ENCODE data around the gene ARHGEF9.
"Not testable (repeated sequence)": the region's sequence is repeated elsewhere in the genome, so short reads cannot be mapped to it uniquely, and the experiment has no call there.

Gene ARHGEF9

GRCh38 chrX:63784902-63785707 lies at the start of gene ARHGEF9:
ARHGEF9 (minus strand) TSS chrX:63785214; CDS start chrX:63785145, 69 bp downstream.
- Mint-ChIP-seq H3K36me3 (no peaks in the 10 kb centered on the region), H3K27me3 (peaks cover 3% of the 10 kb centered on the region), H3K4me3 (peak within 1 kb of the TSS; percentile 53), H3K4me1 (ENCODE audit: low read depth) (peaks cover 1% of the 10 kb centered on the region), H3K27ac (no peak within 1 kb of the TSS), H3K9me3 (ENCODE audit: low read depth) (no peaks in the 10 kb centered on the region)

- H3K4me1 Mint-ChIP-seq (ENCODE audit: low read depth); H3K36me3 Mint-ChIP-seq; H3K9me3 Mint-ChIP-seq (ENCODE audit: low read depth); H3K27me3 Mint-ChIP-seq; H3K27ac Mint-ChIP-seq; H3K4me3 Mint-ChIP-seq: not testable (repeated sequence)
Observed at GRCh38 chrX:63825446-63825845, 40.4 kb upstream of the ARHGEF9 start.

- Mint-ChIP-seq H3K36me3 (no peaks in the 10 kb centered on the region), H3K27me3 (no peaks in the 10 kb centered on the region), H3K4me1 (ENCODE audit: low read depth) (no peaks in the 10 kb centered on the region), H3K4me3 (no peak overlapping the region), H3K9me3 (ENCODE audit: low read depth) (no peaks in the 10 kb centered on the region), H3K27ac (no peak overlapping the region)
Observed at GRCh38 chrX:63818156-63818555, 33.1 kb upstream of the ARHGEF9 start.

GRCh38 chrX:63817696-63818095 lies 32.7 kb upstream of the ARHGEF9 start:
- Mint-ChIP-seq H3K36me3 (no peaks in the 10 kb centered on the region), H3K27me3 (no peaks in the 10 kb centered on the region), H3K4me3 (no peak overlapping the region), H3K4me1 (ENCODE audit: low read depth) (no peaks in the 10 kb centered on the region), H3K9me3 (ENCODE audit: low read depth) (no peaks in the 10 kb centered on the region), H3K27ac (no peak overlapping the region)

- Mint-ChIP-seq H3K36me3 (no peaks in the 10 kb centered on the region), H3K4me1 (ENCODE audit: low read depth) (no peaks in the 10 kb centered on the region), H3K27me3 (no peaks in the 10 kb centered on the region), H3K27ac (no peak overlapping the region), H3K4me3 (no peak overlapping the region), H3K9me3 (ENCODE audit: low read depth) (no peaks in the 10 kb centered on the region)
Observed at GRCh38 chrX:63812823-63813222, 27.8 kb upstream of the ARHGEF9 start.

- H3K27me3 Mint-ChIP-seq: no peaks in the 10 kb centered on the region
- H3K27ac Mint-ChIP-seq: no peak overlapping the region
- H3K4me1 Mint-ChIP-seq (ENCODE audit: low read depth): no peaks in the 10 kb centered on the region
- H3K36me3 Mint-ChIP-seq: no peaks in the 10 kb centered on the region
- no peak overlapping the region for H3K4me3 Mint-ChIP-seq
- H3K9me3 Mint-ChIP-seq (ENCODE audit: low read depth): no peaks in the 10 kb centered on the region
Observed at GRCh38 chrX:63810746-63811145, 25.7 kb upstream of the ARHGEF9 start.

GRCh38 chrX:63809173-63809572 lies 24.2 kb upstream of the ARHGEF9 start:
- H3K27me3 Mint-ChIP-seq: no peaks in the 10 kb centered on the region
- no peaks in the 10 kb centered on the region for H3K4me1 Mint-ChIP-seq (ENCODE audit: low read depth)
- no peak overlapping the region for H3K4me3 Mint-ChIP-seq
- no peaks in the 10 kb centered on the region for H3K36me3 Mint-ChIP-seq
- no peak overlapping the region for H3K27ac Mint-ChIP-seq
- H3K9me3 Mint-ChIP-seq (ENCODE audit: low read depth): no peaks in the 10 kb centered on the region

GRCh38 chrX:63795406-63795805 lies 10.4 kb upstream of the ARHGEF9 start:
- H3K27me3 Mint-ChIP-seq; H3K4me3 Mint-ChIP-seq; H3K36me3 Mint-ChIP-seq; H3K9me3 Mint-ChIP-seq (ENCODE audit: low read depth); H3K4me1 Mint-ChIP-seq (ENCODE audit: low read depth): not testable (repeated sequence)
- H3K27ac Mint-ChIP-seq: peak overlapping the region; percentile 64

GRCh38 chrX:63785708-63786040 lies 660 bp upstream of the ARHGEF9 start:
- Mint-ChIP-seq H3K36me3 (no peaks in the 10 kb centered on the region), H3K4me3 (peak overlapping the region; percentile 53), H3K4me1 (ENCODE audit: low read depth) (peaks cover 1% of the 10 kb centered on the region)

GRCh38 chrX:63784346-63784901 lies 590 bp downstream of the ARHGEF9 start:
- no peak overlapping the region for H3K4me3 Mint-ChIP-seq
- H3K9me3 Mint-ChIP-seq (ENCODE audit: low read depth): no peaks in the 10 kb centered on the region
- no peaks in the 10 kb centered on the region for H3K36me3 Mint-ChIP-seq
- peaks cover 1% of the 10 kb centered on the region for H3K4me1 Mint-ChIP-seq (ENCODE audit: low read depth)
- H3K27me3 Mint-ChIP-seq: peaks cover 3% of the 10 kb centered on the region
- H3K27ac Mint-ChIP-seq: no peak overlapping the region

More at GRCh38 chrX:63785708-63786040, 660 bp upstream of the ARHGEF9 start:
- Mint-ChIP-seq H3K9me3 (ENCODE audit: low read depth) (no peaks in the 10 kb centered on the region), H3K27ac (no peak overlapping the region), H3K27me3 (peaks cover 3% of the 10 kb centered on the region)

- Mint-ChIP-seq H3K27me3 (peaks cover 3% of the 10 kb centered on the region), H3K4me3 (no peak overlapping the region), H3K4me1 (ENCODE audit: low read depth) (peaks cover 1% of the 10 kb centered on the region), H3K9me3 (ENCODE audit: low read depth) (no peaks in the 10 kb centered on the region), H3K27ac (no peak overlapping the region), H3K36me3 (peaks cover 3% of the 10 kb centered on the region)
Observed at GRCh38 chrX:63782515-63782914, 2.5 kb downstream of the ARHGEF9 start.

GRCh38 chrX:63768760-63769159 lies 16.3 kb downstream of the ARHGEF9 start:
- H3K36me3 Mint-ChIP-seq: no peaks in the 10 kb centered on the region
- no peaks in the 10 kb centered on the region for H3K27me3 Mint-ChIP-seq
- no peak overlapping the region for H3K27ac Mint-ChIP-seq
- no peaks in the 10 kb centered on the region for H3K4me1 Mint-ChIP-seq (ENCODE audit: low read depth)
- no peaks in the 10 kb centered on the region for H3K9me3 Mint-ChIP-seq (ENCODE audit: low read depth)
- no peak overlapping the region for H3K4me3 Mint-ChIP-seq

GRCh38 chrX:63765712-63766111 lies 19.3 kb downstream of the ARHGEF9 start:
- Mint-ChIP-seq H3K9me3 (ENCODE audit: low read depth) (no peaks in the 10 kb centered on the region), H3K27ac (no peak overlapping the region), H3K36me3 (no peaks in the 10 kb centered on the region), H3K4me3 (no peak overlapping the region), H3K27me3 (no peaks in the 10 kb centered on the region), H3K4me1 (ENCODE audit: low read depth) (no peaks in the 10 kb centered on the region)

GRCh38 chrX:63764946-63765345 lies 20.1 kb downstream of the ARHGEF9 start:
- H3K36me3 Mint-ChIP-seq: no peaks in the 10 kb centered on the region
- no peak overlapping the region for H3K4me3 Mint-ChIP-seq
- no peaks in the 10 kb centered on the region for H3K4me1 Mint-ChIP-seq (ENCODE audit: low read depth)
- H3K9me3 Mint-ChIP-seq (ENCODE audit: low read depth): no peaks in the 10 kb centered on the region
- H3K27me3 Mint-ChIP-seq: no peaks in the 10 kb centered on the region
- no peak overlapping the region for H3K27ac Mint-ChIP-seq

- Mint-ChIP-seq H3K27ac (no peak overlapping the region), H3K4me3 (no peak overlapping the region), H3K9me3 (ENCODE audit: low read depth) (no peaks in the 10 kb centered on the region), H3K36me3 (no peaks in the 10 kb centered on the region), H3K27me3 (no peaks in the 10 kb centered on the region), H3K4me1 (ENCODE audit: low read depth) (no peaks in the 10 kb centered on the region)
Observed at GRCh38 chrX:63761639-63762038, 23.4 kb downstream of the ARHGEF9 start.

GRCh38 chrX:63758011-63758410 lies 27.0 kb downstream of the ARHGEF9 start:
- Mint-ChIP-seq H3K4me3 (no peak overlapping the region), H3K9me3 (ENCODE audit: low read depth) (no peaks in the 10 kb centered on the region), H3K36me3 (no peaks in the 10 kb centered on the region), H3K4me1 (ENCODE audit: low read depth) (peaks cover 18% of the 10 kb centered on the region), H3K27me3 (no peaks in the 10 kb centered on the region), H3K27ac (no peak overlapping the region)
